Subcutaneous preadipocyte (primary cell): ENCODE measurements around the gene SECTM1. TPM values are rescaled to one million over a fixed set of nuclear protein-coding genes. Genes with fewer than 3 reads are reported as not detected.

Experiments used
- total RNA-seq: library from RNA; depleted of rRNA; stranded (reverse); fragments of >200 nt; gene quantifications from 2 replicates; pipeline ENCODE4 v1.2.3, GENCODE V29; 2012

The SECTM1 gene
- total RNA-seq = 35.4 and 60.3 TPM in 2 replicates

GRCh38 chr17:82333279-82334171 lies at the start of gene SECTM1:
Gene SECTM1 (minus strand): TSS chr17:82333766. CDS start chr17:82327240, 6,526 bp downstream.

DNA sequence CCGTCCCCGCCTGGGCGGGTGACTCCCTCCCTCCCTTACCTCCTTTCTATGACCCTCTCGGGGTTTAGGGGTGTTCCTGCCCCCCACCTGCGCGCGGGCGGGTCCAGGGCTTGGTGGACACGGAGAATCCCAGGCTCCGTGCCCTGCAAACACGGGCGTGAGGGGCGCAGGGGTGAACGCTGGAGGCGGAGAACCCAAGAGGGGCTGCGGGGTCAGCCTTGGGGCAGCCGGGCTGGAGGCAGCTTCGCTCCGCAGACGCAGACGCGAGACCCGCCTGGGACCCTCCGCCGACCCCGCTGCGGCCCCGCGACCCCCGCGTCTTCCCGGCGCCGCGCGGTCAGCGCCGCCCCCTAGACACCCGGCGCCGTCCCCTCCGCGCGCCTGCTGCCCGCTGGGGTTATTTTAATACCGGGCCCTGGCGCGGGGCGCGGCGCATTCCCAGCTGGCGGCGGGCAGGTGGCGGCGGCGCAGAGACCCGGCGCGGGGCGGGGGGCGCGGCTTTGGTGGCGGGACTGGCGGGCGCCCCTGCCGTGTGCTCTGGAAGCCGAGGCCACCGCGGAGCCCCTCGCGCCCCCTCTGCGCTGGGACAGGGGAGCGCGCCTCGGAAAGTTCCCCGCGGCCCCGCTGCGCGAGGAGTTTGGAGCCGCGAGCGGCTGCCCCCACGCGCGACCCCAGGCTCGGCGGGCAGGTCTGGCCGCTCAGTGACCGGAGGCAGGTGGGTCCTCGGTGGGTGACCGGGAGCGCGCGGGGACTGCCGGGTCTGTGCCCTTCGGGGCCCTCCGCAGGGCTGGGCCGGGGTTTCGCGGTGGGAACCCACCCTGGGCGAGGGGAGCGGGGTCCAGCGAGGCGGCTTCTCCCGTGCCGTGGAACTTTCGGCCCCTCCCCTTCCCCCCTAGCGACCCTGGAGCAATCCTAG lies 38.0 kb upstream of the SECTM1 start, which contains the start of gene UTS2R:
TSS of gene UTS2R (plus strand) at position 433 of the 916 bp plus-strand sequence. CDS start 2,560 bp downstream, outside the sequence.

DNA sequence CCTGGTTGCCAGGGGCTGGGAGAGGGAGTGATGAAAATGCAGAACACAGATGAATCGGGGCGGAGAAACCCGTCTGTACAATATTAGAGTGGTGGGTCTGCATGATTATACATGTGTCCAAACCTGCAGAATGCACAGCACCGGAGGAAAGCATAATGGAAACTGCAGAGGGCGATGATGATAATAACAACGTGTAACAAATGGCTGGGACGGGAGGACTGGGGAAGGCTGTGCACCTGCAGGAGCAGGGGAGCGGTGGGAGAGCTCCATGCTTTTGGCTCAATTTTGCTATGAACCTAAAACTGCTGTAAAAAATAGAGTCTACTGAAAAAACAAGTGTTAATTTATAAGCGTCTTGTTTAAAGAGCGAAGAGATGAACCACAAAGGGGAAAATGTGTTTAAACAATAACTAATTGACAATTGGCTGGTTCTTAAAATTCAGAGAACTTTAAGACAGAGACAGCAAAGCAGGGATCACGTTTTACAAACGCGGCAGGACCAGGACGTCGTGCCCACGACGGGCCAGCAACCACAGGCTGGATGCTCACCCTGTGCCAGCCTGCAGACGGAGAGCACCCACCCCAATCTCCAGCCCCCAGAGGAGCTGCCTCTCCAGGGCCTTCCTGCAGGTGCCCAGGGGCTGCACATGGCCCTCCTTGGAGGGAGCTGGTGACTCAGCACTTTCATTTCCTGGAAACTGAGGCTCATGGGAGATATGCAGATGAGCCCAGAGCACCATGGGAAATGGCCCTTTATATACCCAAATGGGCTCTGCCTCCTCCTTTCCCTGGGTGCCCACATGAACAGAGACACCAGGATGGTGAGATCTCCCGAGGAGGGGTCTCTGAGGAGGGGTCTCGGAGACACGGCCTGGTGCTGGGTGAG lies 25.1 kb upstream of the SECTM1 start, which contains the start of gene TEX19:
TSS of gene TEX19 (plus strand) at position 783 of the 886 bp plus-strand sequence. CDS start 2,904 bp downstream, outside the sequence.

DNA sequence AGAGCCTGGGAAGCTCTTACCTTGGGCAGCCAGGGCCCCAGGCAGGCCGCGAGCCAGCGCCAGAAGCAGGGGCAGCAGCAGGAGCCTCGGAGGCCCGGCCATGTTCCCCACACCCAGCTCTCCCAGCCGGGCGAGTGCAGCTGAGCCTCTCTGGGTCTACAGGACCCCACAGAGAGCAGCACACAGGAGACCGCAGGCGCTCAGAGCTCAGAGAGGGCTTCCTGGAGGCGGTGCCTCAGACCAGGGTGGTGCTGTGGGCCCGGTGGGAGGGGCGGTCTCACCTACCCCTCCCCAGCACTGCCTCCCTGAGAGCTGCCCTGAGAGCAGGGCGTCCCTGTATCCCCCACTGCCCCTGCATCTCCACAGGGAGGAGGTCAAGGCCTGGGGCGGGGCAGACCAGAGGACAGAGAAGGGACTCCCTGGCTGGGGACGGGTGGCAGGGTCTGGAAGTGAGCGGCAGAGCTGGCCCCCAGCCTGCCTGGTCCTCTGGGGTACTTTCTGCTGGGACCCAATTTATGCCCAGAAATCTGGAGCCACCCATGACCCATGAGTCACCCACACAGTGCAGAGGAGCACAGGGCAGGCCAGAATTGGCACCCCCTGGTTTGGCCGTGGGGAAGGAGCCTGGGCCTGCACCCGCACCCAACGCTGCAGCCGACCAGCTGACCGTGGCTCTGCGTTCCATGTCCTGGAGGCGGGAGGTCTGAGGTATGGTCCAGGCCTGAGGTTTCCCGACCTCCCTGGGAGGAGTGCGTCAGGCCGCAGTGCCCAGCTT lies 16.0 kb downstream of the SECTM1 start, which contains the start of gene CD7:
TSS of gene CD7 (minus strand) at position 215 of the 775 bp plus-strand sequence. CDS start at position 102, 113 bp downstream.

DNA sequence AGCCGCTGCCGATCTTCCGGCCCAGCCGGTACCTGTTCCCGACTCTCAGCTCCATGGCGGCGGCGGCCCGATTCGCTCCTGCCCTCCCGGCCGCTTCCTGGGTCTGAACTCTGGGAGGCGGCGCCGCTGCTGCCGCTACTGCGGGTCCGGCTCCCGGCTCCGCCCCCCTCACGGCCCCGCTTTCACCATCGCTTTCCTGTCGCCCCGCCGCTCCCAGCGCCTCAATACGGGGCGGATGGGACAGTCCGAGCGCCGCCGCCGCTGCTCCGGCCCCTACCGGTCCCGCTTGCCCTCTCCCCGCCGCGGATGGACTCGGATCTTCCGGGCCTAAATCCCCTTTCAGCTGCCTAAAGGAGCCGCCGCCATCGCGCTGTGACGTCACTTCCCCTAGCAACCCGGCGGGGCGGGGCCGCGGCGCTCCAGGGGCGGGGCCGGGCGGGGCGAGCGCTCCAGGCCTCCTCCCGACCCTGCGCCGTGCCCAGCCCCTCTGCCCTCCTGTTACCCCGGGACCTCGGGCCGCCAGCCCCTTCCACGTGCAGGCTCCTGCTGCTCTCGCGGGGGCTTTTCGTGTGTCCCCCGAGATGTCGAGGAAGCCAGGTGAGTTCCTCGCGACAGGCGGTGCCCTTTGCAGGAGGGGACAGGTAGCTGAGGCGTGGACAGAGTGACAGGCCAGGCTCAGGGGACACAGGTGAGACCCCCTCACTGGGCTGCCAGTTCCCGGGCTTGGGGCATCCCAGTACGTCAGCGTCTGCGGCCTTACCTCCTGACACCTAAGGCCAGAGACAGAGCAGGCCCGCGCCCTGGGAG lies 60.0 kb downstream of the SECTM1 start, which contains the start of gene CSNK1D:
TSS of gene CSNK1D (minus strand) at position 374 of the 807 bp plus-strand sequence. CDS start at position 55, 319 bp downstream.

Other genes starting within 250 kb of the SECTM1 start
- gene FASN, start 235.5 kb downstream of the SECTM1 start, total RNA-seq = 231 and 392 TPM in 2 replicates
- 18.7 and 26.6 TPM in 2 replicates for gene CCDC57, start 120.9 kb downstream of the SECTM1 start, total RNA-seq
- gene SLC16A3, start 104.7 kb downstream of the SECTM1 start, total RNA-seq = 64.7 and 108 TPM in 2 replicates
- 37.1 and 48.5 TPM in 2 replicates for gene CSNK1D, start 60.1 kb downstream of the SECTM1 start, total RNA-seq
- 0.39 TPM in 1 of 2 replicates, not detected in the other for gene CD7, start 16.2 kb downstream of the SECTM1 start, total RNA-seq
- gene TEX19, start 25.5 kb upstream of the SECTM1 start, total RNA-seq = under 0.01 TPM in 1 of 2 replicates, not detected in the other
- gene UTS2R, start 38.0 kb upstream of the SECTM1 start, total RNA-seq = not detected in 2 replicates
- gene HEXD, start 84.6 kb upstream of the SECTM1 start, total RNA-seq = 9.6 and 10.7 TPM in 2 replicates
- 19.7 and 25.7 TPM in 2 replicates for gene OGFOD3, start 84.8 kb upstream of the SECTM1 start, total RNA-seq
- 57.3 and 58.3 TPM in 2 replicates for gene CYBC1, start 117.0 kb upstream of the SECTM1 start, total RNA-seq
- gene NARF, start 125.0 kb upstream of the SECTM1 start, total RNA-seq = 20.1 and 32.0 TPM in 2 replicates
- gene FOXK2, start 186.0 kb upstream of the SECTM1 start, total RNA-seq = 43.0 and 55.3 TPM in 2 replicates